H9 (cell line): ENCODE data around the gene RNF183. TPM values are rescaled to one million over a fixed set of nuclear protein-coding genes. Genes with fewer than 3 reads are reported as not detected.

Experiments
- DNase-seq: peaks from one replicate; pipeline ENCODE4 v3.0.0-alpha.2; 2017
- H2AFZ ChIP-seq: one replicate; pipeline ENCODE4 v1.6.1; 2013; ENCODE audit warnings: mild to moderate bottlenecking, low read length, control low read depth, moderate library complexity
- H2AK5ac ChIP-seq: 2 replicates; pipeline ENCODE4 v1.6.1; 2013; ENCODE audit warnings: low read length, control low read depth, mixed read lengths; ENCODE audit not compliant: insufficient read length
- H2BK120ac ChIP-seq: one replicate; pipeline ENCODE4 v1.6.1; 2013; ENCODE audit warnings: low read depth, mild to moderate bottlenecking, low read length, control low read depth, inconsistent platforms; ENCODE audit not compliant: poor library complexity, severe bottlenecking
- H2BK12ac ChIP-seq: 2 replicates; pipeline ENCODE4 v1.6.1; 2013; ENCODE audit warnings: low read length, control low read depth, mixed read lengths, low read depth; ENCODE audit not compliant: insufficient read length
- H2BK15ac ChIP-seq: 2 replicates; pipeline ENCODE4 v1.6.1; 2013; ENCODE audit warnings: low read depth, low read length, control low read depth
- H2BK20ac ChIP-seq: one replicate; pipeline ENCODE4 v1.6.1; 2013; ENCODE audit warnings: low read depth, mild to moderate bottlenecking, low read length, control low read depth, inconsistent platforms; ENCODE audit not compliant: poor library complexity, severe bottlenecking
- H2BK5ac ChIP-seq: 2 replicates; pipeline ENCODE4 v1.6.1; 2013; ENCODE audit warnings: low read length, control low read depth, mixed read lengths; ENCODE audit not compliant: insufficient read length
- H3K14ac ChIP-seq: 2 replicates; pipeline ENCODE4 v1.6.1; 2013; ENCODE audit warnings: low read length, control low read depth; ENCODE audit not compliant: insufficient read depth
- H3K18ac ChIP-seq: 2 replicates; pipeline ENCODE4 v1.6.1; 2013; ENCODE audit warnings: low read depth, mild to moderate bottlenecking, mixed read lengths, low read length, control low read depth; ENCODE audit not compliant: insufficient read length
- H3K23ac ChIP-seq: 2 replicates; pipeline ENCODE4 v1.6.1; 2013; ENCODE audit warnings: low read length, control low read depth, mixed read lengths, low read depth; ENCODE audit not compliant: insufficient read length
- H3K23me2 ChIP-seq: 2 replicates; pipeline ENCODE4 v1.6.1; 2013; ENCODE audit warnings: low read depth, mild to moderate bottlenecking, mixed read lengths, low read length, control low read depth; ENCODE audit not compliant: insufficient read length, poor library complexity, severe bottlenecking
- H3K27ac ChIP-seq: 2 replicates; pipeline ENCODE4 v1.5.1; 2013; ENCODE audit warnings: low read length, control low read depth, mixed read lengths, low read depth; ENCODE audit not compliant: insufficient read length
- H3K27me3 ChIP-seq: 2 replicates; pipeline ENCODE4 v1.6.1; 2013; ENCODE audit warnings: low read length, control low read depth, inconsistent platforms; ENCODE audit not compliant: insufficient read depth
- H3K4ac ChIP-seq: 2 replicates; pipeline ENCODE4 v1.6.1; 2013; ENCODE audit warnings: low read depth, mild to moderate bottlenecking, control low read depth, inconsistent platforms, low read length, moderate library complexity
- H3K4me1 ChIP-seq: 2 replicates; pipeline ENCODE4 v1.6.1; 2013; ENCODE audit warnings: low read length, control low read depth, inconsistent platforms; ENCODE audit not compliant: insufficient read depth
- H3K4me2 ChIP-seq: 2 replicates; pipeline ENCODE4 v1.6.1; 2013; ENCODE audit warnings: low read length, control low read depth, mixed read lengths; ENCODE audit not compliant: insufficient read length, insufficient read depth
- H3K56ac ChIP-seq: 2 replicates; pipeline ENCODE4 v1.6.1; 2013; ENCODE audit warnings: low read depth, mild to moderate bottlenecking, mixed read lengths, low read length, control low read depth; ENCODE audit not compliant: insufficient read length
- H3K79me1 ChIP-seq: 2 replicates; pipeline ENCODE4 v1.6.1; 2013; ENCODE audit warnings: low read depth, mild to moderate bottlenecking, moderate library complexity, low read length, control low read depth, inconsistent platforms; ENCODE audit not compliant: insufficient read depth, poor library complexity, severe bottlenecking
- H3K79me2 ChIP-seq: 2 replicates; pipeline ENCODE4 v1.6.1; 2013; ENCODE audit warnings: low read length, control low read depth, inconsistent platforms; ENCODE audit not compliant: insufficient read depth
- H3K9ac ChIP-seq: 2 replicates; pipeline ENCODE4 v1.6.1; 2013; ENCODE audit warnings: low read length, control low read depth, mixed read lengths; ENCODE audit not compliant: insufficient read length; ENCODE audit errors: extremely low read depth
- H3K9me3 ChIP-seq: one replicate; pipeline ENCODE4 v1.6.1; 2013; ENCODE audit warnings: low read depth, low read length, inconsistent platforms; ENCODE audit not compliant: control insufficient read depth
- H3T11ph ChIP-seq: one replicate; pipeline ENCODE4 v1.6.1; 2013; ENCODE audit warnings: mild to moderate bottlenecking, low read length, control low read depth, inconsistent platforms
- H4K20me1 ChIP-seq: one replicate; pipeline ENCODE4 v1.6.1; 2013; ENCODE audit not compliant: control insufficient read depth, insufficient read length, insufficient read depth
- H4K5ac ChIP-seq: 2 replicates; pipeline ENCODE4 v1.6.1; 2013; ENCODE audit warnings: low read depth, mild to moderate bottlenecking, mixed read lengths, low read length, control low read depth; ENCODE audit not compliant: insufficient read length
- H4K8ac ChIP-seq: replicated peaks from 2 replicates; pipeline ENCODE4 v1.6.1; 2013; ENCODE audit warnings: low read length, control low read depth, mixed read lengths, low read depth; ENCODE audit not compliant: insufficient read length
- H4K91ac ChIP-seq: 2 replicates; pipeline ENCODE4 v1.6.1; 2013; ENCODE audit warnings: low read depth, mild to moderate bottlenecking, moderate library complexity, mixed read lengths, low read length, control low read depth; ENCODE audit not compliant: insufficient read length
- H3K27ac Mint-ChIP-seq, 3 experiments: 2 replicates in 2 of 3; 3 replicates in 1 of 3; pipeline ENCODE4 v1.8.0; 2020 to 2021; ENCODE audit warnings: mixed read lengths in 3 of 3, mild to moderate bottlenecking in 1 of 3, moderate library complexity in 1 of 3
- H3K27me3 Mint-ChIP-seq: 2 replicates; pipeline ENCODE4 v1.8.0; 2021; ENCODE audit warnings: low read depth, mild to moderate bottlenecking, moderate library complexity, mixed read lengths
- H3K36me3 Mint-ChIP-seq, 3 experiments: 2 replicates in 2 of 3; 3 replicates in 1 of 3; pipeline ENCODE4 v1.8.0; 2020 to 2021; ENCODE audit warnings: low read depth in 3 of 3, mixed read lengths in 3 of 3; ENCODE audit not compliant: insufficient read depth in 1 of 3
- H3K4me1 Mint-ChIP-seq, 2 experiments: 2 replicates each; pipeline ENCODE4 v1.8.0; 2020; ENCODE audit warnings: mixed read lengths in 2 of 2
- H3K4me3 Mint-ChIP-seq, 2 experiments: 2 replicates in 1 of 2; 3 replicates in 1 of 2; pipeline ENCODE4 v1.8.0; 2020 to 2021; ENCODE audit warnings: mild to moderate bottlenecking in 2 of 2, mixed read lengths in 2 of 2, moderate library complexity in 1 of 2
- H3K9me3 Mint-ChIP-seq, 2 experiments: 2 replicates in 1 of 2; 3 replicates in 1 of 2; pipeline ENCODE4 v1.8.0; 2020; ENCODE audit warnings: mild to moderate bottlenecking in 2 of 2, mixed read lengths in 2 of 2, moderate library complexity in 1 of 2
- CTCF ChIP-seq: fragments of 200-600 bp; sonication (generic); conservative IDR thresholded peaks from 3 replicates; pipeline ENCODE4 v1.8.0; 2021; ENCODE audit warnings: antibody characterized with exemption, mild to moderate bottlenecking
- WGBS: extraction: QIAGEN DNeasy Blood & Tissue Kit; methylation state at CpG from one replicate; pipeline ENCODE4 v1.1.7; 2013; ENCODE audit warnings: missing lambda C conversion rate, low lambda C conversion rate, mixed read lengths; ENCODE audit not compliant: insufficient read length; ENCODE audit errors: extremely low coverage; 5-methylcytosine and 5-hydroxymethylcytosine counted together
- total RNA-seq: library from RNA; stranded (reverse); gene quantifications from 2 replicates; pipeline ENCODE4 v1.2.1, GENCODE V29; 2021

Gene RNF183
- total RNA-seq, 1 experiment from 2014 or later = 0.33 TPM

GRCh38 chr9:113345671-113346070 is 42.5 kb upstream of the RNF183 start:
- Histone ChIP-seq H3K79me1 (no peaks in the 10 kb centered on the region), H2BK5ac (no peak overlapping the region), H2BK12ac (no peak overlapping the region), H3K18ac (no peak overlapping the region), H2AFZ (no peak overlapping the region), H4K5ac (no peak overlapping the region), H3K14ac (no peak overlapping the region), H3K27ac (no peak overlapping the region), H3K9ac (no peak overlapping the region), H2AK5ac (no peak overlapping the region), H3K4me2 (no peak overlapping the region), H4K91ac (no peak overlapping the region), H4K20me1 (no peaks in the 10 kb centered on the region), H3K79me2 (no peaks in the 10 kb centered on the region), H4K8ac (no peak overlapping the region), H3K23ac (no peak overlapping the region), H3K27me3 (no peaks in the 10 kb centered on the region; the same call in 1 of the 2 replicates), H2BK15ac (no peak overlapping the region), H3K56ac (no peak overlapping the region), H3K9me3 (no peaks in the 10 kb centered on the region), H2BK20ac (no peak overlapping the region), H3K4ac (no peak overlapping the region), H3K4me1 (no peaks in the 10 kb centered on the region; the same call in 1 of the 2 replicates), H3T11ph (no peak overlapping the region), H3K23me2 (peaks cover 9% of the 10 kb centered on the region), H2BK120ac (no peak overlapping the region)
- H3K27me3 Mint-ChIP-seq = peaks cover 54% of the 10 kb centered on the region
- no peak overlapping the region for H3K27ac Mint-ChIP-seq
- no peak for TF ChIP-seq CTCF
- no peak for DNase-seq
- H3K9me3 Mint-ChIP-seq = no peaks in the 10 kb centered on the region; a peak in 1 of 5 replicates
- whole genome bisulfite sequencing = no CpG with 5 or more reads among the region's 1 CpG
- no peaks in the 10 kb centered on the region for H3K36me3 Mint-ChIP-seq
- H3K4me1 Mint-ChIP-seq = peaks cover 12 to 13% of the 10 kb centered on the region in 2 experiments
- H3K4me3 Mint-ChIP-seq = no peak overlapping the region
